8988T (cell line): ENCODE data around the gene CEP350.
A peak's percentile ranks its signal among the peaks of the same experiment; 100 is the strongest.

Experiments
- DNase-seq: peaks from one replicate; pipeline ENCODE4 v3.0.0; 2011

The CEP350 gene

GRCh38 chr1:180065408-180065807 lies 110.8 kb downstream of the CEP350 start:
- no peak for DNase-seq

- DNase-seq = no peak
These were observed 111.5 kb downstream of the CEP350 start for GRCh38 chr1:180066150-180066549.

- DNase-seq = no peak
These were observed 115.7 kb downstream of the CEP350 start for GRCh38 chr1:180070286-180070685.

GRCh38 chr1:180071759-180072158 lies 117.1 kb downstream of the CEP350 start:
- DNase-seq = no peak

GRCh38 chr1:180080439-180080838 lies 125.8 kb downstream of the CEP350 start:
- DNase-seq = no peak

GRCh38 chr1:180081474-180081873 lies 126.9 kb downstream of the CEP350 start:
- no peak for DNase-seq

- no peak for DNase-seq
These were observed 128.6 kb downstream of the CEP350 start for GRCh38 chr1:180083164-180083563.

- DNase-seq = no peak
These were observed 130.3 kb downstream of the CEP350 start for GRCh38 chr1:180084867-180085266.

GRCh38 chr1:180085331-180085730 lies 130.7 kb downstream of the CEP350 start:
- DNase-seq = no peak

GRCh38 chr1:180092931-180093650 lies 138.5 kb downstream of the CEP350 start:
- DNase-seq = no peak

- no peak for DNase-seq
These were observed 140.2 kb downstream of the CEP350 start for GRCh38 chr1:180094705-180095295.

GRCh38 chr1:180096584-180097325 lies 142.1 kb downstream of the CEP350 start:
- no peak for DNase-seq

GRCh38 chr1:180097326-180097605 lies 142.7 kb downstream of the CEP350 start:
- DNase-seq = no peak

GRCh38 chr1:180101411-180101810 lies 146.8 kb downstream of the CEP350 start:
- no peak for DNase-seq

- no peak for DNase-seq
These were observed 149.2 kb downstream of the CEP350 start for GRCh38 chr1:180103819-180104218.

GRCh38 chr1:180112091-180112490 lies 157.5 kb downstream of the CEP350 start:
- DNase-seq = no peak

GRCh38 chr1:180112984-180113647 lies 158.5 kb downstream of the CEP350 start:
- DNase-seq = no peak

GRCh38 chr1:180114396-180114945 lies 159.9 kb downstream of the CEP350 start:
- no peak for DNase-seq

- no peak for DNase-seq
These were observed 162.6 kb downstream of the CEP350 start for GRCh38 chr1:180116964-180117763.

GRCh38 chr1:180117764-180118116 lies 163.1 kb downstream of the CEP350 start:
- DNase-seq = peak; percentile 23

- no peak for DNase-seq
These were observed 165.2 kb downstream of the CEP350 start for GRCh38 chr1:180119837-180120236.

- DNase-seq = no peak
These were observed 168.9 kb downstream of the CEP350 start for GRCh38 chr1:180123463-180123936.

GRCh38 chr1:180130651-180131050 lies 176.0 kb downstream of the CEP350 start:
- no peak for DNase-seq
